Activated CD4-positive, CD25-positive, alpha-beta regulatory T cell treated with anti-CD3 and anti-CD28 coated beads, Interleukin-2, amount 50 U/mL, for 16 hours (primary cell): ENCODE data around the gene RASL12.
A peak's percentile ranks its signal among the peaks of the same experiment; 100 is the strongest.
"Not testable (repeated sequence)": the region's sequence is repeated elsewhere in the genome, so short reads cannot be mapped to it uniquely, and the experiment has no call there.

Source experiments
- DNase-seq: peaks from one replicate; pipeline ENCODE4 v3.0.0-alpha.2; 2020; ENCODE audit warnings: low read depth, low spot score

Gene RASL12

GRCh38 chr15:65028921-65029735 lies 38.7 kb downstream of the RASL12 start, which contains the start of gene MTFMT:
Gene MTFMT, minus strand, starts transcription at chr15:65029639. Its CDS starts 26 bp downstream, at chr15:65029613.
- peak; percentile 84 for DNase-seq

GRCh38 chr15:65028338-65028737 lies 39.5 kb downstream of the RASL12 start:
- no peak for DNase-seq

- DNase-seq: no peak
These were observed 40.2 kb downstream of the RASL12 start for GRCh38 chr15:65027593-65027992.

GRCh38 chr15:65026756-65027155 lies 41.0 kb downstream of the RASL12 start:
- no peak for DNase-seq

DNA sequence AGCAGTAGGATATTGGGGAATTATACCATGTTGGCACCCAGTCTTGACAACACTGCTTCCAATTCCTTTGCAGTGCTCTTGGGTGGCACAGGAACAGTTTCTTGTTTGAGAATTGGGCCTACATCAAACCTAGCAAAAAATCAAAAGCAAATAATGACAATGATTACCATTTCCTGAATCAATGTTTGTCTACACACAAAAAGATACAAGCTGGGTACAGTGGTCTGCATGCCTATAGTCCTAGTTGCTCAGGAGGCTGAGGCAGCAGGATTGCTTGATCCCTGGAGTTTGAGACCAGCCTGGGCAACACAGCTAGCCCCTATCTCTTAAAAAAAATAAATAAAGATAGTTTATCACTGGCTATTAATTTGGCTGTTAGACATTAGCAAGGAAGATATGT lies 46.3 kb downstream of the RASL12 start:
- DNase-seq: no peak

DNA sequence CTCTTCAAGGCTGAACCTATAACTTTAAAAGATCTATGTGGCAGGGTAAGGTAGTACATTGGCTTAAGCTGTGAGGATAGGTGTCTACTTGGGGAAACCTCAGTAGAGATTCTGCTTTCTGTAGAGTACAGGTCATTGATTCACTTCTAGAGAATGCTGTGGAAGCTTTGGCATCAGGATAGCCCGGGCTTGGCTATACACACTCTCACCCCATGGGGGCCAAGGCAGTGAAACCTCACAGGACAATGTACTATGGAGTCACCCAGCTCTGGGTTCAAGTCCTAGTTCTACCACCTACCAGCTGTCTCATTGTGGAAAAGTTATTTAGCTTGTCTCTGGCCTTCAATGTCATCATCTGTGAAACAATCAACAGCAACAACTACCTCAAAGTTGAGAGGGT lies 47.4 kb downstream of the RASL12 start:
- no peak for DNase-seq

GRCh38 chr15:65011198-65011597 lies 56.6 kb downstream of the RASL12 start:
- not testable (repeated sequence) for DNase-seq

DNA sequence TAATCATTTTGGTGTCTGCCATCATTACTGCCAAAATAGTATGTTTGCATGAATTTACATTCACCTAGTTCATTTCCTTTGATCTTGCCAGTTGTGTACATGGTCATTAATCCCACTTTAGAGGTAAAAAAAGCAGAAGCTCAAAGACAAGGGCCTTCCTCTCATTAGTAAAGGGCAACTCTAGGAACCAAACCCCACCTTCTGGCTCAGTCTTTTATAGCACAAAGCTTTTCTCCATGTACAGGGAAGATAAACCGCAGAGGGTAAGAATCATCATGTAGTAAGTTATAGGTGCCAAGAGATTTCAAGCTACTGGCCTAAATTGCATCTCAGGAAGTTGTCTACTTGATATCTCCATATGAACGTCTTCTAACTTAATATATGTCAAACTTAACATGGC lies 58.8 kb downstream of the RASL12 start:
- DNase-seq: no peak

- DNase-seq: no peak
These were observed 60.9 kb downstream of the RASL12 start for GRCh38 chr15:65006876-65007275.

DNA sequence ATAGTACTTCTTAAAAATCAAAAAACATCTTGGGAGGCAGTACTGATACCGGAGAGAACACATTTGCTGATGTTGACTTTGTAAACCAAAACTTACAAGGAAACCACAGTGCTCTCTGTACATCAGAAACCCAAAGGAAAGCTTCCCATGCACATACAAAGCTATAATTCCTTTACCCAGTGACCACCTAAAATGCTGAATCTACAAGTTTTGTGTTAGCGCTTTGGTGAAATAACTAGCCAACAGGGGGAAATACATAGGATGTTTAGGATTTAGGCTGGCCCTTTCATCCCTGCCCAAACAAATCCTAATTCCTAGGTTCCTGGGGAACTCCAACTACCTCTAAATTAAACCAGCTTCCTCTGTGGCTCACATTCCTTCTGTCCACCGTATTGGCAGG lies 62.8 kb downstream of the RASL12 start:
- no peak for DNase-seq
